Fibroblast of lung (primary cell): Measurements from ENCODE around the gene ARHGDIG. TPM values are rescaled to one million over a fixed set of nuclear protein-coding genes. Genes with fewer than 3 reads are reported as not detected.

ENCODE experiments used
- DNase-seq, 2 donors: peaks; one replicate each; pipeline versions ENCODE4 v3.0.0 to v3.0.0-alpha.2; 2010; ENCODE audit warnings: low read depth in 2 of 2
- H2AFZ ChIP-seq: 2 replicates; pipeline ENCODE4 v1.5.1; 2012; ENCODE audit warnings: low read length, control low read depth, inconsistent platforms
- H3K27ac ChIP-seq: 2 replicates; pipeline ENCODE4 v1.5.1; 2011; ENCODE audit warnings: low read length, control low read depth; ENCODE audit not compliant: insufficient read depth
- H3K27me3 ChIP-seq: 2 replicates; pipeline ENCODE4 v1.5.1; 2011; ENCODE audit warnings: mild to moderate bottlenecking, low read length; ENCODE audit not compliant: control insufficient read depth, insufficient read depth
- H3K36me3 ChIP-seq: 2 replicates; pipeline ENCODE4 v1.5.1; 2011; ENCODE audit warnings: low read length; ENCODE audit not compliant: control insufficient read depth, insufficient read depth
- H3K4me1 ChIP-seq: 2 replicates; pipeline ENCODE4 v1.5.1; 2011; ENCODE audit warnings: low read length; ENCODE audit not compliant: control insufficient read depth, insufficient read depth; ENCODE audit errors: extremely low read depth
- H3K4me2 ChIP-seq: 2 replicates; pipeline ENCODE4 v1.5.1; 2011; ENCODE audit warnings: low read length, control low read depth; ENCODE audit not compliant: insufficient read depth; ENCODE audit errors: extremely low read depth
- H3K4me3 ChIP-seq, 4 experiments: fragments of 200-600 bp in 1 of 4; sonication (generic) in 1 of 4; replicated peaks in 1 of 4; 2 replicates each; pipeline ENCODE4 v1.5.1; 2011 to 2016; ENCODE audit warnings: low read length in 4 of 4, low read depth in 3 of 4, mild to moderate bottlenecking in 3 of 4, control low read depth in 2 of 4, inconsistent platforms in 1 of 4, mixed read lengths in 1 of 4; ENCODE audit not compliant: insufficient read depth in 1 of 4; ENCODE audit errors: control extremely low read depth in 1 of 4
- H3K79me2 ChIP-seq: 2 replicates; pipeline ENCODE4 v1.5.1; 2012; ENCODE audit warnings: mild to moderate bottlenecking, low read length, inconsistent platforms; ENCODE audit not compliant: control insufficient read depth, insufficient read depth
- H3K9ac ChIP-seq: 2 replicates; pipeline ENCODE4 v1.5.1; 2011; ENCODE audit warnings: mild to moderate bottlenecking, low read length, control low read depth; ENCODE audit not compliant: insufficient read depth
- H3K9me3 ChIP-seq: 2 replicates; pipeline ENCODE4 v1.5.1; 2012; ENCODE audit warnings: low read depth, low read length; ENCODE audit not compliant: control insufficient read depth, insufficient read depth
- H4K20me1 ChIP-seq: 2 replicates; pipeline ENCODE4 v1.5.1; 2011; ENCODE audit warnings: low read length; ENCODE audit not compliant: control insufficient read depth, insufficient read depth; ENCODE audit errors: extremely low read depth
- CTCF ChIP-seq, 2 donors: IDR thresholded peaks in 1 of 2; conservative IDR thresholded peaks in 1 of 2; 1 replicate in 1 of 2; 2 replicates in 1 of 2; pipeline ENCODE4 v1.5.1; 2011 to 2012; ENCODE audit warnings: low read length in 2 of 2, control low read depth in 1 of 2, inconsistent platforms in 1 of 2, low read depth in 1 of 2, mild to moderate bottlenecking in 1 of 2
- EZH2 ChIP-seq: IDR thresholded peaks from 2 replicates; pipeline ENCODE4 v1.5.1; 2012; ENCODE audit warnings: low read length, control low read depth, mild to moderate bottlenecking; ENCODE audit errors: missing control alignments
- polyA plus RNA-seq, 2 donors: library from polyadenylated mRNA; depleted of rRNA in 1 of 2; stranded (reverse) in 1 of 2; unstranded in 1 of 2; fragments of >200 nt; gene quantifications; 2 replicates each; pipeline ENCODE4 v1.2.1, GENCODE V29; 2011 to 2012; ENCODE audit warnings: missing spikeins in 1 of 2
- total RNA-seq: library from RNA; depleted of rRNA; stranded (reverse); fragments of >200 nt; gene quantifications from 2 replicates; pipeline ENCODE4 v1.2.1, GENCODE V29; 2014

Gene ARHGDIG
- total and polyA plus RNA-seq, 2 donors (not counting 1 experiment from before 2014, with no cell fraction given) = 0.30 to 1.3 TPM

- no peaks in the 10 kb centered on the region for H3K4me1 ChIP-seq
- no peaks in the 10 kb centered on the region for H4K20me1 ChIP-seq
- H2AFZ ChIP-seq = no peak overlapping the region
- no peak for DNase-seq
- H3K9me3 ChIP-seq = no peaks in the 10 kb centered on the region
- H3K4me2 ChIP-seq = no peak overlapping the region
- no peak overlapping the region for H3K27ac ChIP-seq
- peaks cover 6% of the 10 kb centered on the region for H3K36me3 ChIP-seq
- no peaks in the 10 kb centered on the region for H3K79me2 ChIP-seq
- H3K9ac ChIP-seq = no peak overlapping the region
- no peaks in the 10 kb centered on the region for H3K27me3 ChIP-seq
- TF ChIP-seq CTCF (conservative IDR thresholded peaks at IDR 0.05 in 1 of 2, IDR thresholded peaks at IDR 0.05 in 1 of 2; ENCODE audit: low read depth in 1 of 2, low read length in 2 of 2) = no peak
- no peak for TF ChIP-seq EZH2
- no peak overlapping the region for H3K4me3 ChIP-seq
Measured at GRCh38 chr16:263182-263774, 17.1 kb upstream of the ARHGDIG start.

- H4K20me1 ChIP-seq = no peaks in the 10 kb centered on the region
- H3K27me3 ChIP-seq = no peaks in the 10 kb centered on the region
- no peaks in the 10 kb centered on the region for H3K9me3 ChIP-seq
- no peak overlapping the region for H3K4me3 ChIP-seq
- TF ChIP-seq EZH2 = no peak
- no peak for TF ChIP-seq CTCF (conservative IDR thresholded peaks at IDR 0.05 in 1 of 2, IDR thresholded peaks at IDR 0.05 in 1 of 2; ENCODE audit: low read depth in 1 of 2, low read length in 2 of 2)
- DNase-seq = no peak
- no peaks in the 10 kb centered on the region for H3K4me1 ChIP-seq
- no peak overlapping the region for H2AFZ ChIP-seq
- no peaks in the 10 kb centered on the region for H3K79me2 ChIP-seq
- H3K36me3 ChIP-seq = peaks cover 6% of the 10 kb centered on the region
- no peak overlapping the region for H3K4me2 ChIP-seq
- H3K27ac ChIP-seq = no peak overlapping the region
- H3K9ac ChIP-seq = no peak overlapping the region
Measured at GRCh38 chr16:263944-264343, 16.4 kb upstream of the ARHGDIG start.

- DNase-seq = no peak
- no peak overlapping the region for H3K4me2 ChIP-seq
- no peak overlapping the region for H3K9ac ChIP-seq
Measured at GRCh38 chr16:264440-264951, 15.9 kb upstream of the ARHGDIG start.

More at GRCh38 chr16:264440-264951, 15.9 kb upstream of the ARHGDIG start:
- Histone ChIP-seq H4K20me1 (no peaks in the 10 kb centered on the region), H3K27ac (no peak overlapping the region), H3K27me3 (no peaks in the 10 kb centered on the region), H3K4me1 (no peaks in the 10 kb centered on the region), H3K4me3 (no peak overlapping the region), H3K36me3 (peaks cover 6% of the 10 kb centered on the region), H3K79me2 (no peaks in the 10 kb centered on the region), H3K9me3 (no peaks in the 10 kb centered on the region), H2AFZ (no peak overlapping the region)
- TF ChIP-seq EZH2 (no peak), CTCF (conservative IDR thresholded peaks at IDR 0.05 in 1 of 2, IDR thresholded peaks at IDR 0.05 in 1 of 2; ENCODE audit: low read depth in 1 of 2, low read length in 2 of 2) (no peak)
